HUES6 (cell line): ENCODE results near the gene NLRC5.

ENCODE experiments used
- H3K27ac ChIP-seq: 2 replicates; pipeline ENCODE4 v1.7.0; 2013; ENCODE audit warnings: low read depth, mild to moderate bottlenecking, low read length, inconsistent platforms
- H3K27me3 ChIP-seq: 2 replicates; pipeline ENCODE4 v1.6.1; 2013; ENCODE audit warnings: low read length; ENCODE audit not compliant: control insufficient read depth, insufficient read depth
- H3K36me3 ChIP-seq: 2 replicates; pipeline ENCODE4 v1.6.1; 2013; ENCODE audit warnings: low read length; ENCODE audit not compliant: control insufficient read depth, insufficient read depth
- H3K4me1 ChIP-seq: 2 replicates; pipeline ENCODE4 v1.6.1; 2013; ENCODE audit warnings: low read length; ENCODE audit not compliant: control insufficient read depth, insufficient read depth
- H3K4me3 ChIP-seq: 2 replicates; pipeline ENCODE4 v1.5.1; 2013; ENCODE audit warnings: low read depth, low read length
- H3K9ac ChIP-seq: one replicate; pipeline ENCODE4 v1.6.1; 2013; ENCODE audit warnings: mild to moderate bottlenecking, low read length
- H3K9me3 ChIP-seq: 2 replicates; pipeline ENCODE4 v1.6.1; 2013; ENCODE audit warnings: low read depth, low read length; ENCODE audit not compliant: control insufficient read depth, insufficient read depth

NLRC5 gene

GRCh38 chr16:57042157-57043111 lies 53.1 kb downstream of the NLRC5 start:
- no peak overlapping the region for H3K4me3 ChIP-seq
- peaks cover 12% of the 10 kb centered on the region for H3K9me3 ChIP-seq
- H3K27me3 ChIP-seq = no peaks in the 10 kb centered on the region
- no peaks in the 10 kb centered on the region for H3K4me1 ChIP-seq
- H3K9ac ChIP-seq = no peak overlapping the region
- no peaks in the 10 kb centered on the region for H3K36me3 ChIP-seq
- no peak overlapping the region for H3K27ac ChIP-seq

GRCh38 chr16:57043248-57043647 lies 53.9 kb downstream of the NLRC5 start:
- Histone ChIP-seq H3K36me3 (no peaks in the 10 kb centered on the region), H3K9me3 (peaks cover 12% of the 10 kb centered on the region), H3K4me3 (no peak overlapping the region), H3K27me3 (no peaks in the 10 kb centered on the region), H3K9ac (no peak overlapping the region), H3K27ac (no peak overlapping the region), H3K4me1 (no peaks in the 10 kb centered on the region)

- H3K4me1 ChIP-seq = no peaks in the 10 kb centered on the region
- H3K9me3 ChIP-seq = peaks cover 12% of the 10 kb centered on the region
- no peak overlapping the region for H3K27ac ChIP-seq
- H3K4me3 ChIP-seq = no peak overlapping the region
- H3K9ac ChIP-seq = no peak overlapping the region
- no peaks in the 10 kb centered on the region for H3K27me3 ChIP-seq
- H3K36me3 ChIP-seq = no peaks in the 10 kb centered on the region
These were observed 55.8 kb downstream of the NLRC5 start for GRCh38 chr16:57044931-57045693.

- Histone ChIP-seq H3K27ac (no peak overlapping the region), H3K9ac (no peak overlapping the region), H3K4me3 (no peak overlapping the region), H3K9me3 (peaks cover 7% of the 10 kb centered on the region), H3K4me1 (no peaks in the 10 kb centered on the region), H3K27me3 (no peaks in the 10 kb centered on the region), H3K36me3 (no peaks in the 10 kb centered on the region)
These were observed 56.5 kb downstream of the NLRC5 start for GRCh38 chr16:57045694-57046381.

- Histone ChIP-seq H3K4me3 (no peak overlapping the region), H3K4me1 (no peaks in the 10 kb centered on the region), H3K27ac (no peak overlapping the region), H3K27me3 (no peaks in the 10 kb centered on the region), H3K9ac (no peak overlapping the region), H3K36me3 (no peaks in the 10 kb centered on the region), H3K9me3 (no peaks in the 10 kb centered on the region)
These were observed 58.7 kb downstream of the NLRC5 start for GRCh38 chr16:57048095-57048494.

- H3K4me1 ChIP-seq = no peaks in the 10 kb centered on the region
- no peak overlapping the region for H3K9ac ChIP-seq
- no peak overlapping the region for H3K4me3 ChIP-seq
- no peaks in the 10 kb centered on the region for H3K9me3 ChIP-seq
- H3K27me3 ChIP-seq = no peaks in the 10 kb centered on the region
- H3K27ac ChIP-seq = no peak overlapping the region
- H3K36me3 ChIP-seq = no peaks in the 10 kb centered on the region
These were observed 60.3 kb downstream of the NLRC5 start for GRCh38 chr16:57049678-57050077.

GRCh38 chr16:57051696-57052228 lies 62.4 kb downstream of the NLRC5 start:
- Histone ChIP-seq H3K36me3 (no peaks in the 10 kb centered on the region), H3K4me3 (no peak overlapping the region), H3K27ac (no peak overlapping the region), H3K9ac (no peak overlapping the region), H3K9me3 (no peaks in the 10 kb centered on the region), H3K4me1 (peaks cover 5% of the 10 kb centered on the region; the same call in 1 of the 2 replicates), H3K27me3 (no peaks in the 10 kb centered on the region)

- no peak overlapping the region for H3K27ac ChIP-seq
- no peaks in the 10 kb centered on the region for H3K36me3 ChIP-seq
- H3K4me3 ChIP-seq = no peak overlapping the region
These were observed 63.8 kb downstream of the NLRC5 start for GRCh38 chr16:57053206-57053605.

GRCh38 chr16:57054338-57054737 lies 65.0 kb downstream of the NLRC5 start:
- Histone ChIP-seq H3K4me1 (peaks cover 5% of the 10 kb centered on the region; the same call in 1 of the 2 replicates), H3K36me3 (no peaks in the 10 kb centered on the region), H3K27ac (no peak overlapping the region), H3K27me3 (no peaks in the 10 kb centered on the region), H3K9me3 (no peaks in the 10 kb centered on the region), H3K9ac (no peak overlapping the region), H3K4me3 (no peak overlapping the region)

More at GRCh38 chr16:57053206-57053605, 63.8 kb downstream of the NLRC5 start:
- H3K4me1 ChIP-seq = peaks cover 5% of the 10 kb centered on the region; the same call in 1 of the 2 replicates
- no peaks in the 10 kb centered on the region for H3K9me3 ChIP-seq
- H3K9ac ChIP-seq = no peak overlapping the region
- H3K27me3 ChIP-seq = no peaks in the 10 kb centered on the region

- H3K27ac ChIP-seq = no peak overlapping the region
- peaks cover 5% of the 10 kb centered on the region; the same call in 1 of the 2 replicates for H3K4me1 ChIP-seq
- no peaks in the 10 kb centered on the region for H3K27me3 ChIP-seq
- no peak overlapping the region for H3K4me3 ChIP-seq
- no peak overlapping the region for H3K9ac ChIP-seq
- H3K9me3 ChIP-seq = no peaks in the 10 kb centered on the region
- no peaks in the 10 kb centered on the region for H3K36me3 ChIP-seq
These were observed 65.4 kb downstream of the NLRC5 start for GRCh38 chr16:57054771-57055170.
